ENCODE data around the gene CYFIP1.

CYFIP1 gene

GRCh38 chr15:22939051-22939450, 41.1 kb downstream of the CYFIP1 start:
- TF ChIP-seq POLR2AphosphoS5 (IDR thresholded peaks at IDR 0.05; ENCODE audit: low read depth, low read length) (no peak), FOXP2 (optimal IDR thresholded peaks at IDR 0.05; ENCODE audit: borderline replicate concordance, extremely low read depth, extremely low read length, insufficient read depth) (no peak), SIN3A (IDR thresholded peaks at IDR 0.05; ENCODE audit: borderline replicate concordance, insufficient read depth, low read length) (no peak), TAF1 (IDR thresholded peaks at IDR 0.05; ENCODE audit: borderline replicate concordance, insufficient read depth, low read length) (no peak), REST (IDR thresholded peaks at IDR 0.05; ENCODE audit: insufficient read depth in 1 of 2, low read depth in 2 of 2, low read length in 2 of 2) (no peak)

- no peak for TF ChIP-seq TAF1 (IDR thresholded peaks at IDR 0.05; ENCODE audit: borderline replicate concordance, insufficient read depth, low read length)
- no peak for TF ChIP-seq SIN3A (IDR thresholded peaks at IDR 0.05; ENCODE audit: borderline replicate concordance, insufficient read depth, low read length)
- no peak for TF ChIP-seq REST (IDR thresholded peaks at IDR 0.05; ENCODE audit: insufficient read depth in 1 of 2, low read depth in 2 of 2, low read length in 2 of 2)
- no peak for TF ChIP-seq FOXP2 (optimal IDR thresholded peaks at IDR 0.05; ENCODE audit: borderline replicate concordance, extremely low read depth, extremely low read length, insufficient read depth)
- no peak for TF ChIP-seq POLR2AphosphoS5 (IDR thresholded peaks at IDR 0.05; ENCODE audit: low read depth, low read length)
Measured at GRCh38 chr15:22936577-22937472, 43.3 kb downstream of the CYFIP1 start.

GRCh38 chr15:22933641-22934061, 46.5 kb downstream of the CYFIP1 start:
- TF ChIP-seq POLR2AphosphoS5 (IDR thresholded peaks at IDR 0.05; ENCODE audit: low read depth, low read length), result no peak

GRCh38 chr15:22931784-22932536, 48.2 kb downstream of the CYFIP1 start:
- no peak for TF ChIP-seq SIN3A (IDR thresholded peaks at IDR 0.05; ENCODE audit: borderline replicate concordance, insufficient read depth, low read length)
- no peak for TF ChIP-seq REST (IDR thresholded peaks at IDR 0.05; ENCODE audit: insufficient read depth in 1 of 2, low read depth in 2 of 2, low read length in 2 of 2)
- no peak for TF ChIP-seq FOXP2 (optimal IDR thresholded peaks at IDR 0.05; ENCODE audit: borderline replicate concordance, extremely low read depth, extremely low read length, insufficient read depth)
- TF ChIP-seq POLR2AphosphoS5 (IDR thresholded peaks at IDR 0.05; ENCODE audit: low read depth, low read length), result no peak
- no peak for TF ChIP-seq TAF1 (IDR thresholded peaks at IDR 0.05; ENCODE audit: borderline replicate concordance, insufficient read depth, low read length)

- TF ChIP-seq REST (IDR thresholded peaks at IDR 0.05; ENCODE audit: insufficient read depth in 1 of 2, low read depth in 2 of 2, low read length in 2 of 2) (no peak), FOXP2 (optimal IDR thresholded peaks at IDR 0.05; ENCODE audit: borderline replicate concordance, extremely low read depth, extremely low read length, insufficient read depth) (no peak), POLR2AphosphoS5 (IDR thresholded peaks at IDR 0.05; ENCODE audit: low read depth, low read length) (no peak), SIN3A (IDR thresholded peaks at IDR 0.05; ENCODE audit: borderline replicate concordance, insufficient read depth, low read length) (no peak), TAF1 (IDR thresholded peaks at IDR 0.05; ENCODE audit: borderline replicate concordance, insufficient read depth, low read length) (no peak)
Measured at GRCh38 chr15:22930782-22931484, 49.2 kb downstream of the CYFIP1 start.
